GM23338 (cell line): ENCODE measurements around the gene DYNLT2. TPM values are rescaled to one million over a fixed set of nuclear protein-coding genes. Genes with fewer than 3 reads are reported as not detected.
A peak's percentile ranks its signal among the peaks of the same experiment; 100 is the strongest.

Experiments used
- ATAC-seq: fragments of 200-7000 bp; cut with Tn5 transposase; 3 replicates; pipeline ENCODE4 v1.9.1; 2020
- DNase-seq: peaks from one replicate; pipeline ENCODE4 v3.0.0-alpha.2; 2015; ENCODE audit warnings: low spot score
- H2AFZ ChIP-seq: fragments of 200-600 bp; sonication (generic); 2 replicates; pipeline ENCODE4 v1.8.0; 2016; ENCODE audit warnings: antibody characterized with exemption, mild to moderate bottlenecking, moderate library complexity
- H3F3A ChIP-seq: fragments of 200-600 bp; sonication (generic); replicated peaks from 2 replicates; pipeline ENCODE4 v1.8.0; 2017; ENCODE audit warnings: antibody characterized with exemption, mixed run types, low read depth
- H3K27ac ChIP-seq: fragments of 200-600 bp; sonication (generic); 2 replicates; pipeline ENCODE4 v1.6.1; 2016; ENCODE audit warnings: low read depth
- H3K27me3 ChIP-seq: fragments of 200-600 bp; sonication (generic); 2 replicates; pipeline ENCODE4 v1.8.0; 2016; ENCODE audit warnings: mild to moderate bottlenecking, mixed run types, moderate library complexity; ENCODE audit not compliant: insufficient read depth
- H3K36me3 ChIP-seq: fragments of 200-600 bp; sonication (generic); 2 replicates; pipeline ENCODE4 v1.8.0; 2016; ENCODE audit warnings: mild to moderate bottlenecking; ENCODE audit not compliant: insufficient read depth
- H3K4me1 ChIP-seq: fragments of 200-600 bp; sonication (generic); 2 replicates; pipeline ENCODE4 v1.8.0; 2016; ENCODE audit warnings: mild to moderate bottlenecking, moderate library complexity; ENCODE audit not compliant: insufficient read depth
- H3K4me2 ChIP-seq: fragments of 200-600 bp; sonication (generic); 2 replicates; pipeline ENCODE4 v1.7.1; 2017; ENCODE audit warnings: mixed run types
- H3K4me3 ChIP-seq: fragments of 200-600 bp; sonication (generic); 2 replicates; pipeline ENCODE4 v1.6.1; 2016; ENCODE audit warnings: mixed run types
- H3K79me2 ChIP-seq: fragments of 200-600 bp; sonication (generic); replicated peaks from 2 replicates; pipeline ENCODE4 v1.8.0; 2017; ENCODE audit warnings: mild to moderate bottlenecking; ENCODE audit not compliant: insufficient read depth
- H3K9me2 ChIP-seq: fragments of 200-600 bp; sonication (generic); 2 replicates; pipeline ENCODE4 v1.8.0; 2017; ENCODE audit not compliant: insufficient read depth
- H4K20me1 ChIP-seq: fragments of 200-600 bp; sonication (generic); replicated peaks from 2 replicates; pipeline ENCODE4 v1.8.0; 2017; ENCODE audit warnings: mild to moderate bottlenecking; ENCODE audit not compliant: insufficient read depth
- H3K27ac Mint-ChIP-seq: 2 replicates; pipeline ENCODE4 v1.8.0; 2020; ENCODE audit warnings: inconsistent platforms, mild to moderate bottlenecking, moderate library complexity, mixed read lengths
- H3K27me3 Mint-ChIP-seq: 3 replicates; pipeline ENCODE4 v1.8.0; 2022; ENCODE audit warnings: low read depth, mild to moderate bottlenecking, moderate library complexity, mixed read lengths, inconsistent platforms; ENCODE audit not compliant: insufficient read depth, poor library complexity
- H3K36me3 Mint-ChIP-seq: 3 replicates; pipeline ENCODE4 v1.8.0; 2021; ENCODE audit warnings: low read depth, mild to moderate bottlenecking, inconsistent platforms, moderate library complexity, mixed read lengths
- H3K4me1 Mint-ChIP-seq: 3 replicates; pipeline ENCODE4 v1.8.0; 2020; ENCODE audit warnings: mild to moderate bottlenecking, inconsistent platforms, mixed read lengths
- H3K4me3 Mint-ChIP-seq: 3 replicates; pipeline ENCODE4 v1.8.0; 2021; ENCODE audit warnings: moderate library complexity, mild to moderate bottlenecking, inconsistent platforms, mixed read lengths
- H3K9me3 Mint-ChIP-seq: 3 replicates; pipeline ENCODE4 v1.8.0; 2020; ENCODE audit warnings: moderate library complexity, mild to moderate bottlenecking, inconsistent platforms, mixed read lengths
- CREB1 ChIP-seq: fragments of 250-450 bp; sonication (Bioruptor Pico); IDR thresholded peaks from 2 replicates; pipeline ENCODE4 v1.5.0; 2020; ENCODE audit warnings: low read depth, mild to moderate bottlenecking, moderate library complexity
- CTCF ChIP-seq, 2 experiments: fragments of 200-600 bp in 1 of 2; sonication (generic) in 1 of 2; conservative IDR thresholded peaks; 2 replicates each; pipeline versions ENCODE4 v1.5.1 to v1.6.1; 2016 to 2017; ENCODE audit warnings: antibody characterized with exemption in 2 of 2, low read depth in 2 of 2, mild to moderate bottlenecking in 2 of 2, moderate library complexity in 1 of 2
- ETS1 ChIP-seq: IDR thresholded peaks from 2 replicates; pipeline ENCODE4 v1.6.1; 2016; ENCODE audit warnings: antibody characterized with exemption
- EZH2 ChIP-seq: fragments of 200-600 bp; sonication (generic); IDR thresholded peaks from one replicate; pipeline ENCODE4 v1.8.0; 2017; ENCODE audit warnings: antibody characterized with exemption, mild to moderate bottlenecking, low read depth; ENCODE audit not compliant: unreplicated experiment
- POLR2AphosphoS5 ChIP-seq: IDR thresholded peaks from 2 replicates; pipeline ENCODE4 v1.6.1; 2016; ENCODE audit warnings: antibody characterized with exemption, low read depth
- REST ChIP-seq: IDR thresholded peaks from one replicate; pipeline ENCODE4 v1.6.1; 2018; ENCODE audit warnings: antibody characterized with exemption; ENCODE audit not compliant: unreplicated experiment
- polyA plus RNA-seq: library from polyadenylated mRNA; unstranded; fragments of >200 nt; fragmentation: Nextera tagmentation; extraction: Ambion mirVana; gene quantifications from 2 replicates; pipeline ENCODE4 v1.2.1, GENCODE V29; 2016
- total RNA-seq: library from RNA; depleted of rRNA; stranded (reverse); fragments of >200 nt; shearing (Covaris generic); gene quantifications from 2 replicates; pipeline ENCODE4 v1.2.3, GENCODE V29; 2014

DYNLT2 gene
- total and polyA plus RNA-seq, 2 experiments from 2014 or later = 2.8 to 4.4 TPM

GRCh38 chr6:169789944-169790927 is 38.9 kb upstream of the DYNLT2 start:
- Mint-ChIP-seq H3K36me3 (no peaks in the 10 kb centered on the region), H3K27ac (no peak overlapping the region; the same call in 1 of the 2 replicates), H3K9me3 (no peaks in the 10 kb centered on the region), H3K4me3 (peak overlapping the region; percentile 80), H3K27me3 (peaks cover 14% of the 10 kb centered on the region), H3K4me1 (peaks cover 10% of the 10 kb centered on the region; the same call in 2 of the 3 replicates)
- no peaks in the 10 kb centered on the region for H3F3A ChIP-seq
- peak; percentile 95 for ATAC-seq
- H3K27ac ChIP-seq = no peak overlapping the region
- no peaks in the 10 kb centered on the region for H3K4me1 ChIP-seq
- TF ChIP-seq CTCF (conservative IDR thresholded peaks at IDR 0.05; ENCODE audit: low read depth in 2 of 2) (peak; percentile 93 to 97), REST (no peak), POLR2AphosphoS5 (peak; percentile 43; the same call in 1 of the 2 replicates)
- H3K79me2 ChIP-seq = no peaks in the 10 kb centered on the region
- H3K4me3 ChIP-seq = peak overlapping the region; percentile 68
- H3K36me3 ChIP-seq = no peaks in the 10 kb centered on the region
- peak overlapping the region; percentile 93 for H3K4me2 ChIP-seq
- H4K20me1 ChIP-seq = no peaks in the 10 kb centered on the region
- no peaks in the 10 kb centered on the region for H3K9me2 ChIP-seq
- DNase-seq = peak; percentile 89
- H2AFZ ChIP-seq = peak overlapping the region; percentile 100
- peaks cover 10% of the 10 kb centered on the region for H3K27me3 ChIP-seq

- DNase-seq = peak; percentile 27
- H3K79me2 ChIP-seq = no peaks in the 10 kb centered on the region
- TF ChIP-seq EZH2 (no peak), CREB1 (CRISPR knock-in tag) (no peak), ETS1 (no peak), REST (no peak)
These were observed 38.0 kb upstream of the DYNLT2 start for GRCh38 chr6:169789146-169789943.

More at GRCh38 chr6:169789146-169789943, 38.0 kb upstream of the DYNLT2 start:
- peaks cover 12% of the 10 kb centered on the region for H3K4me1 Mint-ChIP-seq
- peak overlapping the region; percentile 80; the same call in 2 of the 3 replicates for H3K4me3 Mint-ChIP-seq
- Histone ChIP-seq H3K9me2 (no peaks in the 10 kb centered on the region), H3K4me1 (no peaks in the 10 kb centered on the region), H3K27me3 (peaks cover 10% of the 10 kb centered on the region), H3K27ac (no peak overlapping the region), H3K4me3 (peak overlapping the region; percentile 68), H4K20me1 (no peaks in the 10 kb centered on the region), H2AFZ (peak overlapping the region; percentile 100), H3K36me3 (no peaks in the 10 kb centered on the region), H3K4me2 (peak overlapping the region; percentile 93), H3F3A (no peaks in the 10 kb centered on the region)
- no peak for ATAC-seq
- H3K27me3 Mint-ChIP-seq = peaks cover 16% of the 10 kb centered on the region
- no peaks in the 10 kb centered on the region for H3K36me3 Mint-ChIP-seq
- H3K9me3 Mint-ChIP-seq = no peaks in the 10 kb centered on the region
- no peak overlapping the region for H3K27ac Mint-ChIP-seq
